Measurements from ENCODE around the gene AKR7A3.
"Not testable (repeated sequence)": the region's sequence is repeated elsewhere in the genome, so short reads cannot be mapped to it uniquely, and the experiment has no call there.

AKR7A3 gene

DNA sequence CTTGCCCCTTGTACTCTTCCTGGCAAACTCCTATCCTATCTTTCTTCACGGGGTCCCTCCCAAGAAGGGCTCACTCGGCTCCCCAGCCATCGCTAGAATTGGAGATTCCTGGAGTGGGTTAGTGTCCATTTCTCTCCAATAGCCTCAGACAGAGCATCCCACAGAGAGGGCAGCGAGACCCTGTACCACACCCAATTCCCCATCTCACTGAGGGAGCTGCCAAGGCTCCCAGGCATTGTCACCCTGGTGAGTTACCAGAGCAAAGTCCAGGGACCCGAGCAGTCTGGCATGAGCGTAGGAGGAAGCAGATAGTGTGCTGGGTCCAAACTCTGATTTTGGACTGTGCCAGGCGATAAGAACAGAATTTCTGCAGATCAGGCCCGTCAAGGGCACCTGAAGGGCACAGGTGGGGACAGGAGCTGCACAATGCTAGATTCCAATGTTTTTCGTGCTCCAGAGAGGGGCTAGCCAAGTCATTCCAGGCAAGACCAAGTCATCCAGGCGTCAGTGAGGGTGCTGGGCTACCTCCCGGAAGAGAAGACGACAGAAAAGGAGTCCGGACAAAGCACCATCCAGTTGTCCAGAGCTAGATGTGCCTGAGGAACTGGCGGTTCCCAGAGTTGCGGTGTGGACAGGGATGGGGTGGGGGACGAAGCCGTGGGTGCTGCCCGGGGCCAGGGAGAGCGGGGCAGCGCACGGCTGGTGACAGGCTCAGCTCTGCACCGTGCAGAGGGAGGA lies 15.3 kb downstream of the AKR7A3 start:
- no peaks in the 10 kb centered on the region for H3K27me3 ChIP-seq
- H3K4me1 ChIP-seq, result no peaks in the 10 kb centered on the region
- peaks cover 0 to 6% (median 0%) of the 10 kb centered on the region in 11 experiments; a peak in 1 of 22 replicates for H4K20me1 ChIP-seq
- no peak overlapping the region for H3K4me2 ChIP-seq
- H3K27ac ChIP-seq, result no peak overlapping the region
- H3K9me3 ChIP-seq (replicated peaks in 1 of 11), result peaks cover 12 to 23% (median 21%) of the 10 kb centered on the region in 11 experiments
- no peak overlapping the region for H3K9ac ChIP-seq
- H3K36me3 ChIP-seq, result peaks cover 0 to 13% (median 0%) of the 10 kb centered on the region in 11 experiments; a peak in 4 of 22 replicates
- no peak overlapping the region for H3K4me3 ChIP-seq
- no peak for TF ChIP-seq Cebpa-rat (IDR thresholded peaks at IDR 0.05)

DNA sequence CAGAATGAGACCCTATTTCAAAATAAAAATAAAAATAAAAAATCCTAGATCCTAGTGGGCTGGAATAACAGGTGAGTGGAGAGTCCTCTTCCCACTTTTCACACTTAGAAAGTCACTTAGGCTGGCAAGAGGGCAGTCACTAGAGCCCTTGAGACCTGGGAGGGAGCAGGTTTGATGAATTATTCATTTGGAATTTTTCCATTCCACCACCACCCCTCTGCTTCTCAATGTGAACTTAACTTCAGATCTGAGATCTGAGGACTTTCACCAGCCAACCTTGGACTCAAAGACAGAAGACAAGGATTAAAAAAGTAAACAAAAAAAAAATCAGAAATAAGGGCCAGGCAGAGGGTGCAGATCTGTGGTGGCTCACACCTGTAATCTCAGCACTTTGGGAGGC lies 16.5 kb downstream of the AKR7A3 start:
- no peak for TF ChIP-seq Cebpa-rat (IDR thresholded peaks at IDR 0.05)
- Histone ChIP-seq H3K4me2 (no peak overlapping the region), H3K27ac (no peak overlapping the region), H3K9ac (no peak overlapping the region), H3K4me1 (no peaks in the 10 kb centered on the region), H3K27me3 (no peaks in the 10 kb centered on the region), H3K9me3 (replicated peaks in 1 of 11) (peaks cover 12 to 23% (median 18%) of the 10 kb centered on the region in 11 experiments), H3K4me3 (no peak overlapping the region), H4K20me1 (peaks cover 0 to 6% (median 0%) of the 10 kb centered on the region in 11 experiments; a peak in 1 of 22 replicates), H3K36me3 (peaks cover 0 to 13% (median 0%) of the 10 kb centered on the region in 11 experiments; a peak in 4 of 22 replicates)

DNA sequence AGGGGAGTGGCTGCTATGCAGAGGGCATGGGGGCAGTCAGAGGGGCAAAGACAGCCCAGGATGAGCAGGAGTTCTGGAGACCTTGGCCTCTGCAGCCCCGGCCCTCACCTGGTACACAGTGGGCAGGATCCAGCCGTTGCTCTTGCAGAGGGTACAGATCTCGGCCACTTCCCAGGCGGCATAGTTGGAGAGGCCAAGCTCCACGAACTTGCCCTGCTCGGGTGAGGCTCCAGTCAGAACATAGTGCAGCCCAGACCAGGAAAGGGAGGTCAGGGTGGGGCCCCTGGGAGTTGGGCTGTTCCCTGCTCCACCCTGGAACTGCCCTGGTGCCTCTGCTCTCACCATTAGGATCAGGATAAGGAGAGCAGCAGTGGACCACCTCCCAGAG lies 18.2 kb downstream of the AKR7A3 start:
- H3K27me3 ChIP-seq, H3K4me1 ChIP-seq, H3K27ac ChIP-seq, H3K4me3 ChIP-seq, H3K4me2 ChIP-seq, H4K20me1 ChIP-seq, H3K9ac ChIP-seq: not testable (repeated sequence)
- Histone ChIP-seq H3K9me3 (replicated peaks in 1 of 11) (peaks cover 12 to 19% (median 14%) of the 10 kb centered on the region in 11 experiments), H3K36me3 (peaks cover 0 to 13% (median 0%) of the 10 kb centered on the region in 11 experiments; a peak in 4 of 22 replicates)

DNA sequence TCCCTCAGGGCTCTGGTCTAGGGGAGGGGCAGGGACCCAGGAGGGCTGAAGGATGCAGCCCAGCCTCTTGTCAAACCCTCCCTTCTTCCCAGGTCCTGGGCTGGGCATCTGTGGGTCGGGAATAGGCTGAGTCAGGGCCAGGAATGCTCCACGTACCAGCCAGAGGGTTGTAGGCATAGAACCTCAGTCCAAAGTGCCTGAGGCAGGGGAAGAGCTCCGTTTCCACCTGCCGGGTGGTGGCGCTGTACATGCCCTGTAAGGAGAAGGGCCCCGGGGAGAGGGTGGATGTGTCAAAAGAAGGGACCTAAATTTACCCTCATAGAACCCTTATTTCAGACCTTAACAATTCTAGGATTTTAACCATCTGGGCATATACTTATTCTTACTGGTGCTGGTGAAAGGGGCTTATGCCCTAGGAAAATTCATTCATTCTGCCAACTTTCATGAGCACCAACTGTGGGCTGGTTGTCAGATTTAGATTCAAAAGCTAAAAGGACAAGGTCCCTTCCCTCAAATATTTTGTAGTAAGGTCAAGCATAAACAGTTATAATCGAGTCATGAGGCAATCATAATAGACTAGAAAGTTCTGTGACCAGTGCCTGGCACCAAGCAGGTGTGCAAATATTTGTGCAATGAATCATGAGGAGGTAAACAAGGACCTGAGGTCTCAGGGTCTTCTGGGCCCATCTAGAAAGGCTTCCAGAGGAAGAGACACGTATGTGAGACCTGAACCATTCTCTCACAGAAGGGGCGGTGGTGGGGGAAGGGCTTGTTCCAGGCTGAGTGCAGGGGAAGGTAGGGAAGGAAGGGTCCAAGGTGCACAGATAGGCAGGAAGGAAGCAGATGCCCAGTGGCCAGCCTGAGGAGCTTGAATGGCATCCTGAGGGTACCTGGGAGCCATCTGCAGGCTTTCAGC lies 18.9 kb downstream of the AKR7A3 start:
- H3K4me2 ChIP-seq, H3K27ac ChIP-seq, H4K20me1 ChIP-seq, H3K9ac ChIP-seq, H3K4me3 ChIP-seq, H3K27me3 ChIP-seq, H3K36me3 ChIP-seq, H3K4me1 ChIP-seq: not testable (repeated sequence)
- H3K9me3 ChIP-seq (replicated peaks in 1 of 11), result peaks cover 5 to 13% (median 7%) of the 10 kb centered on the region in 11 experiments

DNA sequence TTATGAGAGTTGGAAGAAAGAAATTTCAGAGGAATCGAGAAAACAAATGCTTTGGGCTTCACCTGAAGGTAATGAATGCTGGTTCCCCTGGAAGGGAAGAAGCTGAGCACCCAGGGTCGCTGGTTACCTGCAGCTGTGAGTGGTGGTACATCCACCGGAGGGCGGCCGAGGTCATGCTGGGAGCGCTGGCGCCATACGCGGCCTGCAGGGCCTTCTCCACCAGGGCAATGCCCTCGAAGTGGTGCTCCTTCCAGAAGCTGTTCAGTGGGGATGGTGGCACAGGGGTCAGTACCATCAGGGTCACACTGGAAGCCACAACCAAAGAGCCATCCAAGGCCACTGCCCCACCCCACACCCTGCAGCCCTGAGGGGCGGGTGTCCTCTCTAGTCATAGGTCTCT lies 20.1 kb downstream of the AKR7A3 start:
- no peak overlapping the region for H3K27ac ChIP-seq
- peaks cover 0 to 6% (median 0%) of the 10 kb centered on the region in 11 experiments; a peak in 1 of 22 replicates for H4K20me1 ChIP-seq
- no peaks in the 10 kb centered on the region for H3K27me3 ChIP-seq
- peaks cover 0 to under 1% (median 0%) of the 10 kb centered on the region in 11 experiments; a peak in 1 of 22 replicates for H3K9me3 ChIP-seq (replicated peaks in 1 of 11)
- no peaks in the 10 kb centered on the region for H3K36me3 ChIP-seq
- H3K4me1 ChIP-seq, result no peaks in the 10 kb centered on the region
- no peak for TF ChIP-seq Cebpa-rat (IDR thresholded peaks at IDR 0.05)
- no peak overlapping the region for H3K4me2 ChIP-seq
- H3K4me3 ChIP-seq, result no peak overlapping the region
- H3K9ac ChIP-seq, result no peak overlapping the region

DNA sequence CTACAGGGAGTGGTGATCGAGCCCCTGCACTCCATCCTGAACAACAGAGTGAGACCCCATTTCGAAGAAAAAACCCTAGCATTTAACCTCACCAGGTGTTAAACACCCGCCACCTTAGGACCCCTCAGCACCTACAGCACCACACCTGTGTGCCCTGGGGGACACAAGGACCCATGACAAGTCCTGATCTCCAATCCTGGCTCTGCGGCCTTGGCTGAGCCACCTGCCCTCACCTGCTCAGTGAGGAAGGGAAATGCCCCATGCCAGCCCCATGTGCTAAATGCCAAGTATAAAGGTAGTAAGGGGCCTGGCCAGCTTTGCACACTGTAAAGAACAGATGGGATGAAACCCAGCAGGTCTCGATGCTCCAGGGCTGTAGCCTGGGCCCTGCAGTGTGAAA lies 25.8 kb downstream of the AKR7A3 start:
- Histone ChIP-seq H3K27ac (no peak overlapping the region), H3K4me3 (no peak overlapping the region), H4K20me1 (peaks cover 0 to 55% (median 36%) of the 10 kb centered on the region in 11 experiments; a peak in 18 of 22 replicates), H3K27me3 (no peaks in the 10 kb centered on the region), H3K4me1 (peaks cover 0 to 32% (median 0%) of the 10 kb centered on the region in 10 experiments; a peak in 7 of 20 replicates), H3K9ac (no peak overlapping the region), H3K4me2 (no peak overlapping the region), H3K36me3 (peaks cover 25 to 37% (median 34%) of the 10 kb centered on the region in 11 experiments), H3K9me3 (replicated peaks in 1 of 11) (no peaks in the 10 kb centered on the region)
- TF ChIP-seq Cebpa-rat (IDR thresholded peaks at IDR 0.05), result no peak

DNA sequence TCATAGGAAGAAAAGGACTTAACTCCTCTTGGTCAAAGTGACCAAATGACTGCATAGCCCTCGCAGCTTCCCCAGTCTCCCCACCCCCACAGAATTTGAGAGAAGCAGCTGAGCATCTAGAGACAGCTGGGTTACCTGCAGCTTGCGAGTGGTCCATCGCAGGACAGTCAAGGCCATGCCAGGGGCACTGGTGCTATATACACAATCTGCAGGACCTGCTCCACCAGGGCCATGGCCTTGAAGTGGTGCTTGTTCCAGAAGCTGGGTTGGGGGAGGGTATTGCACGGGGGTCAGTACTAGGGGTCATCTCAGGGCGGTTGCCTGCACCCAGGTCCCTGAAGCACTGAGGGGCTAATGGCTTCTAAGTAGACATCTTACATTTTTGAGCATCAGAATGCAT lies 26.5 kb downstream of the AKR7A3 start:
- no peak for TF ChIP-seq Cebpa-rat (IDR thresholded peaks at IDR 0.05)
- peaks cover 32 to 44% (median 41%) of the 10 kb centered on the region in 11 experiments for H3K36me3 ChIP-seq
- H3K4me1 ChIP-seq, result peaks cover 0 to 39% (median under 1%) of the 10 kb centered on the region in 10 experiments; a peak in 8 of 20 replicates
- peaks cover 0 to 62% (median 43%) of the 10 kb centered on the region in 11 experiments; a peak in 18 of 22 replicates for H4K20me1 ChIP-seq
- no peak overlapping the region for H3K27ac ChIP-seq
- H3K27me3 ChIP-seq, result no peaks in the 10 kb centered on the region
- H3K4me2 ChIP-seq, result no peak overlapping the region
- no peaks in the 10 kb centered on the region for H3K9me3 ChIP-seq (replicated peaks in 1 of 11)
- H3K9ac ChIP-seq, result no peak overlapping the region
- H3K4me3 ChIP-seq, result no peak overlapping the region

DNA sequence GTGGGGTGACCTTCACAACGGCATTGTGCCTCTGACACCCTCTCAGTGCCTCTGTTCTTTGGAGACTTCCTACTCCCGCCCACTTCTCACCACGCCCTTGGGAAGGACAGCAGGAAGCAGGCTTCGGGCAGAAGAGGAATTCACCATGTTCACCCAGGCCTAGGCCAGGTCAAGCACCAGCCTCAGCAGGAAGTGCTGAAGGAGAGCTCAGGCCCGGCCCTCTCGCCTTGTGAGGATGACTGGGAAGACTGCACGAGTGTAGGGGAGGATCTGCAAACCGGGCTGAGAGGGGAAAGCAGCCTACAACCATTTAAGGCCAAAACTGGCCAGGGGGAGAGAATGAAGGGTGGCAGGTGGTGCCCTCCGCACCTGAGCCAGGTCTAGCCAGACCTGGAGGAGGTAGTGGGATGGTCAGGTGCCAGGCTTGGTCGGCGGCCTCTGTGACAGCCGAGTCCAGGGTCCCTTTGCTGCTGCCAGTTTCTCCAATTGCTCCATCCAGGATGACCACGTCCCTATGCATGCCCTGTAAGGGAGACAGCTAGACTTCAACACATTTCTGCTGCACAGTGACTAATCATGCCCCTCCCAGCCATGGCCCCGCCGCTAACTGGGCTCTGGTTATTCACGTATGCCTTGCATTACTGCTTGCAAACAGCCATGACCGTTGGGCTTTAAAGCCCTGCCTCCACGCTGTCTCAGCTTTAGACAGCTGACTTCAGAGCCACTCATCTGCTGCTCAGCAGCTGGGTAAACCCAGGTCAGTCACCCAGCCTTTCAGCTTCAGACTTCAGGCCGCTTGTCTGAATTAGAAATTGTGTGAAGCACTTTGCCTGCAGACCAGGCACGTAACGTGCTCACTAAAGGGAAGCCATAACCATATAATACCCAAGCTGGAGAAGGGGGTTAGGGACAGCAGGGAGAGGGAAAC lies 28.1 kb downstream of the AKR7A3 start:
- peak overlapping the region in 3 of 11 experiments; percentile 15 to 71 (median 49); a peak in 4 of 22 replicates for H3K4me2 ChIP-seq
- H3K4me1 ChIP-seq, result peaks cover 0 to 55% (median 3%) of the 10 kb centered on the region in 10 experiments; a peak in 8 of 20 replicates
- no peak overlapping the region for H3K9ac ChIP-seq
- no peak for TF ChIP-seq Cebpa-rat (IDR thresholded peaks at IDR 0.05)
- H3K4me3 ChIP-seq, result no peak overlapping the region
- H3K9me3 ChIP-seq (replicated peaks in 1 of 11), result no peaks in the 10 kb centered on the region
- peaks cover 0 to 78% (median 59%) of the 10 kb centered on the region in 11 experiments; a peak in 18 of 22 replicates for H4K20me1 ChIP-seq
- no peaks in the 10 kb centered on the region for H3K27me3 ChIP-seq
- H3K27ac ChIP-seq, result peak overlapping the region in 3 of 11 experiments; percentile 4 to 39 (median 20); a peak in 3 of 22 replicates
- H3K36me3 ChIP-seq, result peaks cover 47 to 60% (median 57%) of the 10 kb centered on the region in 11 experiments

Data from BLaER1 treated with 17β-estradiol and CSF1 and Interleukin-3, amounts not matched to agents 10 nM and 100 nM (cell line).